Esophagus muscularis mucosa (tissue), 4 donors: ENCODE measurements around the gene GDF10. TPM values are rescaled to one million over a fixed set of nuclear protein-coding genes. Genes with fewer than 3 reads are reported as not detected.

Experiments
- DNase-seq: peaks from one replicate; pipeline ENCODE4 v3.0.0-alpha.2; 2017; ENCODE audit errors: extremely low spot score
- H3K27ac ChIP-seq, 4 donors: fragments of 200-600 bp; sonication (generic); replicated peaks in 1 of 4; 1 replicate in 3 of 4; 2 replicates in 1 of 4; pipeline ENCODE4 v1.5.1; 2016 to 2019; ENCODE audit warnings: mild to moderate bottlenecking in 1 of 4
- H3K27me3 ChIP-seq, 4 donors: fragments of 200-600 bp; sonication (generic); one replicate each; pipeline versions ENCODE4 v1.5.1 to v1.6.0; 2016 to 2019
- H3K36me3 ChIP-seq, 4 donors: fragments of 200-600 bp; sonication (generic); one replicate each; pipeline ENCODE4 v1.5.1; 2016 to 2019
- H3K4me1 ChIP-seq, 4 donors: fragments of 200-600 bp; sonication (generic); one replicate each; pipeline ENCODE4 v1.5.1; 2016 to 2019
- H3K4me3 ChIP-seq, 4 donors: fragments of 200-600 bp; sonication (generic); 1 replicate in 2 of 4; 2 replicates in 2 of 4; pipeline ENCODE4 v1.5.1; 2016 to 2019; ENCODE audit warnings: mild to moderate bottlenecking in 4 of 4, moderate library complexity in 1 of 4
- H3K9me3 ChIP-seq, 4 donors: fragments of 200-600 bp; sonication (generic); 1 replicate in 3 of 4; 2 replicates in 1 of 4; pipeline ENCODE4 v1.5.1; 2016 to 2019
- CTCF ChIP-seq, 3 experiments: fragments of 200-600 bp in 2 of 3; fragments of 450-650 bp in 1 of 3; sonication (generic) in 2 of 3; IDR thresholded peaks; one replicate each; pipeline ENCODE4 v1.5.1; 2017 to 2019; ENCODE audit warnings: antibody characterized with exemption in 3 of 3, mild to moderate bottlenecking in 2 of 3, moderate library complexity in 1 of 3
- EP300 ChIP-seq: sonication (generic); formaldehyde crosslinking; IDR thresholded peaks from one replicate; pipeline ENCODE4 v1.6.1; 2017; ENCODE audit warnings: antibody characterized with exemption
- POLR2A ChIP-seq: fragments of 450-650 bp; IDR thresholded peaks from one replicate; pipeline ENCODE4 v1.6.1; 2017; ENCODE audit warnings: antibody characterized with exemption, moderate library complexity, mild to moderate bottlenecking, low read depth
- POLR2AphosphoS5 ChIP-seq, 2 donors: sonication (generic); formaldehyde crosslinking; IDR thresholded peaks; one replicate each; pipeline ENCODE4 v1.6.1; 2017; ENCODE audit warnings: antibody characterized with exemption in 2 of 2
- WGBS: methylation state at CpG from one replicate; pipeline ENCODE4 v1.1.5; 2018; 5-methylcytosine and 5-hydroxymethylcytosine counted together
- intact Hi-C: fragments of 100-400 bp; cut with DNase I; formaldehyde crosslinking; loops from one replicate; pipeline ENCODE4 v1.15.1; 2023
- total RNA-seq, 4 donors: library from RNA; depleted of rRNA; stranded (reverse); fragments of >200 nt; gene quantifications; one replicate each; pipeline versions ENCODE4 v1.1.0 to v1.2.1, GENCODE V29; 2016

Gene GDF10
- total RNA-seq, 4 donors from 2014 or later = 5.6 to 33.3 (median 29.5) TPM

- Histone ChIP-seq H3K36me3 (no peaks in the 10 kb centered on the region), H3K4me1 (no peaks in the 10 kb centered on the region), H3K27ac (no peak overlapping the region), H3K27me3 (no peaks in the 10 kb centered on the region), H3K4me3 (no peak overlapping the region), H3K9me3 (no peaks in the 10 kb centered on the region)
- TF ChIP-seq CTCF (IDR thresholded peaks at IDR 0.05) (no peak), POLR2A (no peak)
- intact Hi-C loops = no loop called here
- no peak for DNase-seq
- 87% methylated on average over 12 of the region's 13 CpGs for WGBS
These were observed 45.2 kb downstream of the GDF10 start for GRCh38 chr10:47344996-47345870.

- H3K27me3 ChIP-seq = no peaks in the 10 kb centered on the region
- H3K36me3 ChIP-seq = no peaks in the 10 kb centered on the region
- TF ChIP-seq CTCF (IDR thresholded peaks at IDR 0.05) = no peak
- TF ChIP-seq POLR2A = no peak
- TF ChIP-seq POLR2AphosphoS5 (IDR thresholded peaks at IDR 0.05) = no peak
- TF ChIP-seq EP300 = no peak
- H3K9me3 ChIP-seq = no peaks in the 10 kb centered on the region
- intact Hi-C loops = no loop called here
- WGBS = 82% methylated on average over 13 of the region's 13 CpGs
- H3K27ac ChIP-seq = no peak overlapping the region
- no peaks in the 10 kb centered on the region for H3K4me1 ChIP-seq
- no peak for DNase-seq
- no peak overlapping the region for H3K4me3 ChIP-seq
These were observed 46.7 kb downstream of the GDF10 start for GRCh38 chr10:47346581-47347302.

GRCh38 chr10:47347303-47347675 lies 47.3 kb downstream of the GDF10 start:
- Histone ChIP-seq H3K27me3 (no peaks in the 10 kb centered on the region), H3K27ac (no peak overlapping the region), H3K4me3 (no peak overlapping the region), H3K4me1 (no peaks in the 10 kb centered on the region), H3K36me3 (no peaks in the 10 kb centered on the region), H3K9me3 (no peaks in the 10 kb centered on the region)
- TF ChIP-seq CTCF (IDR thresholded peaks at IDR 0.05) (no peak), POLR2AphosphoS5 (IDR thresholded peaks at IDR 0.05) (no peak), EP300 (no peak), POLR2A (no peak)
- DNase-seq = no peak
- intact Hi-C loops = no loop called here
- 82% methylated on average over 4 of the region's 4 CpGs for WGBS

- TF ChIP-seq POLR2AphosphoS5 (IDR thresholded peaks at IDR 0.05) (no peak), POLR2A (no peak), CTCF (IDR thresholded peaks at IDR 0.05) (no peak), EP300 (no peak)
- DNase-seq = no peak
- Histone ChIP-seq H3K27me3 (no peaks in the 10 kb centered on the region), H3K36me3 (no peaks in the 10 kb centered on the region), H3K4me3 (no peak within 1 kb of the TSS), H3K4me1 (no peaks in the 10 kb centered on the region), H3K9me3 (no peaks in the 10 kb centered on the region), H3K27ac (no peak within 1 kb of the TSS)
- 83% methylated on average over 2 of the region's 5 CpGs for WGBS
- intact Hi-C loops = no loop called here
These were observed 48.2 kb downstream of the GDF10 start, which contains the start of gene RBP3 for GRCh38 chr10:47348138-47348651. Gene RBP3 (plus strand): TSS chr10:47348363. CDS start chr10:47348485, 122 bp downstream.
